ENCODE measurements around the gene CDKL1. TPM values are rescaled to one million over a fixed set of nuclear protein-coding genes. Genes with fewer than 3 reads are reported as not detected.
"Not testable (repeated sequence)": the region's sequence is repeated elsewhere in the genome, so short reads cannot be mapped to it uniquely, and the experiment has no call there.

Gene CDKL1
- total RNA-seq, 1 experiment from 2014 or later: 5.9 TPM

DNA sequence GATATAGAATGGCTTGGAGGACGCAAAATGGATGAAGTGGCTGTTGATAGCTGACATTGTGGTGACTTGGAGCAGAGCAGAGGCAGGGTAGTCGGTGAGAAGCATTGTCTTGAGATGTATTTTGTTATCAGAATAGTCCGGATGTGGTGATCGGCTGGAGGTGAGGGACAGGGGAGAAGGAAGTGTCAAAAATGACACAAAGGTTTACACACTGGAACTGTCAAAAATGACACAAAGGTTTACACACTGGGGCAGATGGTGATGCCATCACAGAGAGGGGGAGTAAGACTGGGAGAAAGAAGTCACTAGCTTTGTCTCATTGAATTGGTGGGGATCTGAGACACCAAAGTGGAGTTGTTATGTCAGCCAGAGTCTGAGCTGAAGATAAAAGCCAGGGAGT lies 30.1 kb downstream of the CDKL1 start:
- Histone ChIP-seq H3K9me3 (ENCODE audit: low read length) (no peaks in the 10 kb centered on the region), H3K4me1 (ENCODE audit: low read length) (peaks cover 20% of the 10 kb centered on the region), H3K27ac (ENCODE audit: low read length) (no peak overlapping the region), H2AFZ (ENCODE audit: low read length) (no peak overlapping the region), H3K4me2 (ENCODE audit: low read depth, low read length, poor library complexity, severe bottlenecking) (no peak overlapping the region), H3K36me3 (ENCODE audit: insufficient read depth, low read length) (no peaks in the 10 kb centered on the region), H3K27me3 (ENCODE audit: low read length) (no peaks in the 10 kb centered on the region), H3K4me3 (ENCODE audit: low read length) (no peak overlapping the region), H4K20me1 (ENCODE audit: insufficient read depth, low read depth, low read length) (no peaks in the 10 kb centered on the region), H3K79me2 (ENCODE audit: low read length) (no peaks in the 10 kb centered on the region), H3K9ac (ENCODE audit: low read length) (no peak overlapping the region), H3K9me2 (replicated peaks; ENCODE audit: insufficient read depth, low read length) (no peaks in the 10 kb centered on the region)
- no peak for DNase-seq

- peaks cover 20% of the 10 kb centered on the region for H3K4me1 ChIP-seq (ENCODE audit: low read length)
- no peak overlapping the region for H3K27ac ChIP-seq (ENCODE audit: low read length)
- no peak for DNase-seq
- no peaks in the 10 kb centered on the region for H3K9me3 ChIP-seq (ENCODE audit: low read length)
- H3K36me3 ChIP-seq (ENCODE audit: insufficient read depth, low read length): no peaks in the 10 kb centered on the region
- no peaks in the 10 kb centered on the region for H3K27me3 ChIP-seq (ENCODE audit: low read length)
- H3K9ac ChIP-seq (ENCODE audit: low read length): no peak overlapping the region
- no peak overlapping the region for H3K4me3 ChIP-seq (ENCODE audit: low read length)
- H4K20me1 ChIP-seq (ENCODE audit: insufficient read depth, low read depth, low read length): no peaks in the 10 kb centered on the region
- H2AFZ ChIP-seq (ENCODE audit: low read length): no peak overlapping the region
- no peaks in the 10 kb centered on the region for H3K9me2 ChIP-seq (replicated peaks; ENCODE audit: insufficient read depth, low read length)
- H3K4me2 ChIP-seq (ENCODE audit: low read depth, low read length, poor library complexity, severe bottlenecking): no peak overlapping the region
- no peaks in the 10 kb centered on the region for H3K79me2 ChIP-seq (ENCODE audit: low read length)
Observed at GRCh38 chr14:50366115-50366514, 30.6 kb downstream of the CDKL1 start.

- H3K4me1 ChIP-seq (ENCODE audit: low read length): peaks cover 20% of the 10 kb centered on the region
- not testable (repeated sequence) for H3K27ac ChIP-seq (ENCODE audit: low read length); H3K27me3 ChIP-seq (ENCODE audit: low read length); DNase-seq; H3K9me2 ChIP-seq (replicated peaks; ENCODE audit: insufficient read depth, low read length); H2AFZ ChIP-seq (ENCODE audit: low read length); H3K36me3 ChIP-seq (ENCODE audit: insufficient read depth, low read length); H3K9me3 ChIP-seq (ENCODE audit: low read length); H4K20me1 ChIP-seq (ENCODE audit: insufficient read depth, low read depth, low read length); H3K4me3 ChIP-seq (ENCODE audit: low read length); H3K9ac ChIP-seq (ENCODE audit: low read length); H3K4me2 ChIP-seq (ENCODE audit: low read depth, low read length, poor library complexity, severe bottlenecking); H3K79me2 ChIP-seq (ENCODE audit: low read length)
Observed at GRCh38 chr14:50365572-50365971, 31.1 kb downstream of the CDKL1 start.

DNA sequence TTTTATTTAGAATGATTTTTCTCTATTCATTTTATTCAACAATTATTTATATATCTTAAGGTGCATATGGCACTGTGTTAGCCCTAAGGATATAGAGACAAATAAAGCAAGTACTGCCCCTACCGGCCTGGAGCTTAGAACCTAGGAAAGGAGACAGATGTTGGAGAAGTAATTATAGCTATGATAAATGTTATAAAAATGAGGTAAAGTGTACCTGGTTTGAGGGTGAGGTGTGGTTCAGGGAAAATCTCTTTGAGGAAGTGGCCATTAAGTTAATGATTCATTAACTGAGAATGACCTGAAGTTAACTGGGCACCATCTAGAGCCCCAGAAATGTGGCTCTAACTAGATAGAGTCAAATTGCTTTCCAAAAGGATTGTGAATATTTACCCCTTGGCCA lies 31.9 kb downstream of the CDKL1 start:
- peak overlapping the region; percentile 61 for H3K4me2 ChIP-seq (ENCODE audit: low read depth, low read length, poor library complexity, severe bottlenecking)
- H3K79me2 ChIP-seq (ENCODE audit: low read length): no peaks in the 10 kb centered on the region
- H4K20me1 ChIP-seq (ENCODE audit: insufficient read depth, low read depth, low read length): no peaks in the 10 kb centered on the region
- no peaks in the 10 kb centered on the region for H3K9me2 ChIP-seq (replicated peaks; ENCODE audit: insufficient read depth, low read length)
- H3K9ac ChIP-seq (ENCODE audit: low read length): no peak overlapping the region
- H3K36me3 ChIP-seq (ENCODE audit: insufficient read depth, low read length): no peaks in the 10 kb centered on the region
- H3K9me3 ChIP-seq (ENCODE audit: low read length): no peaks in the 10 kb centered on the region
- no peaks in the 10 kb centered on the region for H3K27me3 ChIP-seq (ENCODE audit: low read length)
- H3K27ac ChIP-seq (ENCODE audit: low read length): no peak overlapping the region
- peaks cover 20% of the 10 kb centered on the region for H3K4me1 ChIP-seq (ENCODE audit: low read length)
- no peak for DNase-seq
- H2AFZ ChIP-seq (ENCODE audit: low read length): no peak overlapping the region
- H3K4me3 ChIP-seq (ENCODE audit: low read length): no peak overlapping the region

DNA sequence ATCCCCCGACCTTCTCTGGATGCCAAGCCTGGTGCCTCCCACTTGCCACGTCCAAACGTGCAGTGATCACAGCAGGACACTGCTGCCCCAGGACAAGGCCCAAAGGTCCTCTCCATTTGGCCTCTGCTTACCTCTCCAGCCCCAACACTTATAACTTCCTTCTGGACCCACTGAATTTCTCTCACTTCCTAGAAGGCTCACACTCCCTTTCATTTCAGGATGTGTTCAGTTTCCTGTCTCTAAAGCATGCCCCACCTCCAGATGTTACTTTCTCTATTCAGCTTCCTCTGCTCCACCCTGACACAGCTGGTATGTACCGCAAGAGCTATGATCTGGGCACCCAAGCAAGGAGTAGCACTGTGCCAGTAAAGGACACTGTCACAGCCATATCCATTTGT lies 33.0 kb downstream of the CDKL1 start:
- H3K27ac ChIP-seq (ENCODE audit: low read length): no peak overlapping the region
- H3K9me2 ChIP-seq (replicated peaks; ENCODE audit: insufficient read depth, low read length): no peaks in the 10 kb centered on the region
- H3K79me2 ChIP-seq (ENCODE audit: low read length): no peaks in the 10 kb centered on the region
- no peaks in the 10 kb centered on the region for H4K20me1 ChIP-seq (ENCODE audit: insufficient read depth, low read depth, low read length)
- H3K9me3 ChIP-seq (ENCODE audit: low read length): no peaks in the 10 kb centered on the region
- H3K36me3 ChIP-seq (ENCODE audit: insufficient read depth, low read length): no peaks in the 10 kb centered on the region
- peak overlapping the region; percentile 61 for H3K4me2 ChIP-seq (ENCODE audit: low read depth, low read length, poor library complexity, severe bottlenecking)
- peak overlapping the region; percentile 50 for H3K9ac ChIP-seq (ENCODE audit: low read length)
- peak overlapping the region; percentile 49 for H3K4me3 ChIP-seq (ENCODE audit: low read length)
- peaks cover 20% of the 10 kb centered on the region for H3K4me1 ChIP-seq (ENCODE audit: low read length)
- DNase-seq: peak; percentile 79
- H2AFZ ChIP-seq (ENCODE audit: low read length): peak overlapping the region; percentile 82
- H3K27me3 ChIP-seq (ENCODE audit: low read length): no peaks in the 10 kb centered on the region

DNA sequence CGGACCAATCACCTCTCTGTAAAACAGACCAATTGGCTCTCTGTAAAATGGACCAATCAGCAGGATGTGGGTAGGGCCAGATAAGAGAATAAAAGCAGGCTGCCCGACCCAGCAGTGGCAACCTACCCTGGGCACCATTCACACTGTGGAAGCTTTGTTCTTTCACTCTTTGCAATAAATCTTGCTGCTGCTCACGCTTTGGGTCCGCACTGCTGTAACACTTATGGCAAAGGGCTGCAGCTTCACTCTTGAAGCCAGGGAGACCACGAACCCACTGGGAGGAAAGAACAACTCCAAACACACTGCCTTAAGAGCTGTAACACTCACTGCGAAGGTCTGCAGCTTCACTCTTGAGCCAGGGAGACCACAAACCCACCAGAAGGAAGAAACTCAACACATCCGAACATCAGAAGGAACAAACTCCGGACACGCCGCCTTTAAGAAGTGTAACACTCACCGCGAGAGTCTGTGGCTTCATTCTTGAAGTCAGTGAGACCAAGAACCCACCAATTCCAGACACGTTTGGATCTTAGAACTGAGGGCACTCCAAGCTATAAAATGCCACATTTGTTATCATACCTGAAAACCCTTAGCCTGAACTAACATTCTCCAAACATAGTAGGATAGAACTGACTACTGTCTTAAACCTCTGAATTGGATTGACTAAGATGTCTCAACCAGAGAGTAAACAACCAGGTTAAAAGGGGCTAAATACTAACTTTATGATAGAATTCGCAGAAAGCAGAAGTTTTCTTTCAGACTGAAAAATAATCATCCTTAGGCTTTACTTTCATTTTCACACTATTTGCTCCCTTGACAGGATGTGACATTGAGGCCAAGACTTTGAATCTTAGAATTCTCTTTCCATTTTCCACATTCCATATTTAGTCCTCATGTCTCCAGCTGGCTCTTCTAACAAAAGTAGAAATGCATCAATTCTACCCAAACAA lies 33.6 kb downstream of the CDKL1 start:
- Histone ChIP-seq H3K27ac (ENCODE audit: low read length) (no peak overlapping the region), H3K79me2 (ENCODE audit: low read length) (no peaks in the 10 kb centered on the region), H3K27me3 (ENCODE audit: low read length) (no peaks in the 10 kb centered on the region), H3K9me3 (ENCODE audit: low read length) (no peaks in the 10 kb centered on the region), H3K4me2 (ENCODE audit: low read depth, low read length, poor library complexity, severe bottlenecking) (peak overlapping the region; percentile 61), H3K36me3 (ENCODE audit: insufficient read depth, low read length) (no peaks in the 10 kb centered on the region), H3K4me1 (ENCODE audit: low read length) (peaks cover 20% of the 10 kb centered on the region), H3K9me2 (replicated peaks; ENCODE audit: insufficient read depth, low read length) (no peaks in the 10 kb centered on the region), H4K20me1 (ENCODE audit: insufficient read depth, low read depth, low read length) (no peaks in the 10 kb centered on the region), H2AFZ (ENCODE audit: low read length) (peak overlapping the region; percentile 82), H3K4me3 (ENCODE audit: low read length) (peak overlapping the region; percentile 49), H3K9ac (ENCODE audit: low read length) (peak overlapping the region; percentile 50)
- DNase-seq: peak; percentile 50

DNA sequence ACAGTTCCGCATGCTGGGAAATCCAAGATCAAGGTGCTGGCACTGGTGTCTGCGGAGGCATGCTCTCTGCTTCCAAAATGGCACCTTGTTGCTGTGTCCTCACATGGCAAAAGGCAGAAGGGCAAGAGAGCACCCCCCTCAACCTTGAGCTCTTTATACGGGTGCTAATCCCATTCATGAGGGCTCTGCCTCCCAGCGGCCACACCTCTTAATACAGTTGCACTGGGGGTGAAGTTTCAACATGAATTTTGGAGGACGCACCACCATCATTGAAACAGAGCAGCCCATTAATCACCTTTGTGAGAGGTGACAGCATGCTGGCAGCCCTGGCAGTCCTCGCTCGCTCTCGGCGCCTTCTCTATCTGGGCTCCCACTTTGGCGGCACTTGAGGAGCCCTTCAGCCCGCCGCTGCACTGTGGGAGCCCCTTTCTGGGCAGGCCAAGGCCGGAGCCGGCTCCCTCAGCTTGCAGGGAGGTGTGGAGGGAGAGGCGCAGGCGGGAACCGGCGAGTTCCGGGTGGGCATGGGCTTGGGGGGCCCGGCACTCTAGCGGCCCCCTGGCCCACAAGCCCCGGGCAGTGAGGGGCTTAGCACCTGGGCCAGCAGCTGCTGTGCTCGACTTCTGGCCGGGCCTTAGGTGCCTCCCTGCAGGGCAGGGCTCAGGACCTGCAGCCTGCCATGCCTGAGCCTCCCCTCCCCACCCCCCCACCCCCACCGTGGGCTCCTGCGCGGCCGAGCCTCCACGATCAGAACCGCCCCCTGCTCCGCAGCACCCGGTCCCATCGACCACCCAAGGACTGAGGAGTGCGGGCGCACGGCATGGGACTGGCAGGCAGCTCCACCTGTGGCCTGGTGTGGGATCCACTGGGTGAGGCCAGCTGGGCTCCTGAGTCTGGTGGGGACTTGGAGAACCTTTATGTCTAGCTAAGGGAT lies 34.9 kb downstream of the CDKL1 start:
- not testable (repeated sequence) for H3K36me3 ChIP-seq (ENCODE audit: insufficient read depth, low read length); DNase-seq; H3K27me3 ChIP-seq (ENCODE audit: low read length); H3K79me2 ChIP-seq (ENCODE audit: low read length); H3K27ac ChIP-seq (ENCODE audit: low read length); H3K9ac ChIP-seq (ENCODE audit: low read length); H3K4me3 ChIP-seq (ENCODE audit: low read length); H3K4me2 ChIP-seq (ENCODE audit: low read depth, low read length, poor library complexity, severe bottlenecking); H3K9me2 ChIP-seq (replicated peaks; ENCODE audit: insufficient read depth, low read length); H4K20me1 ChIP-seq (ENCODE audit: insufficient read depth, low read depth, low read length); H2AFZ ChIP-seq (ENCODE audit: low read length); H3K9me3 ChIP-seq (ENCODE audit: low read length)
- H3K4me1 ChIP-seq (ENCODE audit: low read length): peaks cover 20% of the 10 kb centered on the region

- H3K27me3 ChIP-seq (ENCODE audit: low read length): no peaks in the 10 kb centered on the region
- no peak overlapping the region for H2AFZ ChIP-seq (ENCODE audit: low read length)
- no peaks in the 10 kb centered on the region for H4K20me1 ChIP-seq (ENCODE audit: insufficient read depth, low read depth, low read length)
- no peak overlapping the region for H3K4me2 ChIP-seq (ENCODE audit: low read depth, low read length, poor library complexity, severe bottlenecking)
- no peaks in the 10 kb centered on the region for H3K9me3 ChIP-seq (ENCODE audit: low read length)
- no peaks in the 10 kb centered on the region for H3K79me2 ChIP-seq (ENCODE audit: low read length)
- no peak for DNase-seq
- H3K9ac ChIP-seq (ENCODE audit: low read length): no peak overlapping the region
- no peaks in the 10 kb centered on the region for H3K36me3 ChIP-seq (ENCODE audit: insufficient read depth, low read length)
- H3K27ac ChIP-seq (ENCODE audit: low read length): no peak overlapping the region
- H3K4me1 ChIP-seq (ENCODE audit: low read length): peaks cover 20% of the 10 kb centered on the region
- H3K9me2 ChIP-seq (replicated peaks; ENCODE audit: insufficient read depth, low read length): no peaks in the 10 kb centered on the region
- H3K4me3 ChIP-seq (ENCODE audit: low read length): no peak overlapping the region
Observed at GRCh38 chr14:50360851-50361250, 35.8 kb downstream of the CDKL1 start.

Data from Karpas-422 (cell line).